GM18526 (cell line): Measurements from ENCODE around the gene MAP2K1.

Experiments used
- POLR2A ChIP-seq: IDR thresholded peaks from 3 replicates; pipeline ENCODE4 v1.6.1; 2011; ENCODE audit not compliant: insufficient read length; ENCODE audit errors: extremely low read depth

Gene MAP2K1

GRCh38 chr15:66514586-66514985 is 127.9 kb downstream of the MAP2K1 start:
- TF ChIP-seq POLR2A: no peak

DNA sequence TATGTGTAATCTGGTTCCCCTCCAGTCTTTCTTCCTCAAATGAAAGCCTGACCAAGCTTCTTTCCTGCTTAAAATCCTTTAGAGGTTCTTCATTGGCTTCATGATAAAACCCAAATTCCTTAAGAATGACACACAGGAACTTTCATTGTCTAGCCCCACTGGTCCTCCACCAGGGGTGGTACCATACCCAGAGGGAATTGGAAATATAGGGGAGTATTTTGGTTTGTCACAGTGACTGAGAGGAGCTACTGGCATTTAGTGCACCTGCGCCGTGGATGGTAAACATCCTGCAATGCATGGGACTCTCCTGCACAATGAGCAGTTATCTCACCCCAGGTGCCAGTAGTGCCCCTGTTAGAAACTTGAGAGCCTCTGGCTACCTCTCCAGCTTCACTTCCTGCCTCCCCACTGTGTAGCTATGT is 129.2 kb downstream of the MAP2K1 start:
- no peak for TF ChIP-seq POLR2A

GRCh38 chr15:66523926-66524325 is 137.2 kb downstream of the MAP2K1 start:
- no peak for TF ChIP-seq POLR2A

DNA sequence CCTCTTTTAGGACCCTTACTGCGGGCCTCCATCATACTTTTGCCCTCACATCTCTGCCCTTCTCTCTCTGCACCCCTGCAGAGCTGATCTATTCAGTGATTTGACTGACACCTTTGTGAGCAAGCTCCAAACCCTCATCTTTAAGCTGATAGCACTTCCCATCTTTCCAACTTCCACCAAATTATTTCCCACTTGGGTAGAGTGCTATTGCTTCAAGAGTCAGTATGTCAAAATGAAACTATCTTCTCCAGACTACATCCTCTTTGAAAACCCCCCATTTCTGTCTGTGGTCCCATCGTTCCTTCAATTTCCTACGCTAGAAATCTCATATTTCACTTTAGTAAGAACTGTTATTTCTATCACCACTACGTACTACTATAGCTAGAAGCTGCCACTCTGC is 138.1 kb downstream of the MAP2K1 start:
- no peak for TF ChIP-seq POLR2A

DNA sequence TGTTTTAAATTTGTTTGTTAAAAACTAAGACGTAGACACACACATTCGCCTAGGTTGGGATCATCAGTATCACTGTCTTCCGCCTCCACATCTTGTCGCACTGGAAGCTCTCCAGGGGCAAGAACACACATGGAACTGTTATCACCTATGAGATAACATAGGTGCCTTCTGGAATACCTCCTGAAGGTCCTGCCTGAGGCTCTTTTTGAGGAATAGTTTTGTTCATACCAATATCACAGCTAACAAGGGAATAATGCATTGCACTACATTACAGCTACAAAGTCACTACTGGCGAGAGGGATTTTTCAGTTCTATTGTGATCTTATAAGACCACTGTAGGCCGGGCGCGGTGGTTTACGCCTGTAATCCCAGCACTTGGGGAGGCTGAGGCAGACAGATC is 148.3 kb downstream of the MAP2K1 start:
- TF ChIP-seq POLR2A: no peak
